ENCODE data around the gene GABARAP.

DNA sequence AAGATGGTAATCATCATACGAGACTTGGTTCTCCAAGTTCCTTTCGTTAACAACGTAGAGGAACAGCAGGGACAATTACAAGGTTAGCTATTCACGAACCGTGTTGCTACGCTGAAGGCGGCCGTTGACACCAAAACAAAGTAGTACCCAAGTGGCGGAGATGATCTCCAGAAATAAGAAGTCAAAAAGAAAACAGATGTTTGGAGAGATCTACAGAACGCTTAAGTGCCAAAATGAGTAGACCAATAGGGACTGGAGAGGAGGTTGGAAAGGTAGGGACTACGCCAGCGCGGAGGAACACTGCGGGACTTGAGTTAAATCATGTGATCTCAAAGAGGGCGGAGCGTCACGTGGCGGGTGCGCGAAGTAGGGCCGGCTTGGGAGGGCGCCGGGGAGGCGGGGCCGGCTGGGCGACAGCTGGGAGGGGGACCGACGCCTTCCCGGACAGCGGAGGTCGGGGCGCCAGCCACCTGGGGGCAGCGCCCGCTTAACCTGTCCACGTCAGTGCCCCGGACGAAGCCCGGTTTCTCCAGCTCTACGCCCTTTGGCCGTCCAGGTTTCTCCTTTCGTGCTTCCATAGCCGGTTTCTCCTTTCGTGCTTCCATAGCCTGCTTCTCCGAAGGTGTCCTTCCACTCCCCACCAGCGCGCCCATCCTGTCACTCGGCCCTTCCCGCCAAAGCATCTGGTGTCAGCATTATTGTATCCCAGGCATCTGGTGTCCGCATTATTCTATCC, 636 bp upstream of the GABARAP start:
- TF ChIP-seq, protein P1, sequence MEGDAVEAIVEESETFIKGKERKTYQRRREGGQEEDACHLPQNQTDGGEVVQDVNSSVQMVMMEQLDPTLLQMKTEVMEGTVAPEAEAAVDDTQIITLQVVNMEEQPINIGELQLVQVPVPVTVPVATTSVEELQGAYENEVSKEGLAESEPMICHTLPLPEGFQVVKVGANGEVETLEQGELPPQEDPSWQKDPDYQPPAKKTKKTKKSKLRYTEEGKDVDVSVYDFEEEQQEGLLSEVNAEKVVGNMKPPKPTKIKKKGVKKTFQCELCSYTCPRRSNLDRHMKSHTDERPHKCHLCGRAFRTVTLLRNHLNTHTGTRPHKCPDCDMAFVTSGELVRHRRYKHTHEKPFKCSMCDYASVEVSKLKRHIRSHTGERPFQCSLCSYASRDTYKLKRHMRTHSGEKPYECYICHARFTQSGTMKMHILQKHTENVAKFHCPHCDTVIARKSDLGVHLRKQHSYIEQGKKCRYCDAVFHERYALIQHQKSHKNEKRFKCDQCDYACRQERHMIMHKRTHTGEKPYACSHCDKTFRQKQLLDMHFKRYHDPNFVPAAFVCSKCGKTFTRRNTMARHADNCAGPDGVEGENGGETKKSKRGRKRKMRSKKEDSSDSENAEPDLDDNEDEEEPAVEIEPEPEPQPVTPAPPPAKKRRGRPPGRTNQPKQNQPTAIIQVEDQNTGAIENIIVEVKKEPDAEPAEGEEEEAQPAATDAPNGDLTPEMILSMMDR (IDR thresholded peaks at IDR 0.05; ENCODE audit: poor library complexity), result no peak
- no peak for TF ChIP-seq EZH2 (IDR thresholded peaks at IDR 0.05; ENCODE audit: borderline replicate concordance)

Measured in hepatocyte (in vitro differentiated cells).